ENCODE results near the gene ATOSA.

DNA sequence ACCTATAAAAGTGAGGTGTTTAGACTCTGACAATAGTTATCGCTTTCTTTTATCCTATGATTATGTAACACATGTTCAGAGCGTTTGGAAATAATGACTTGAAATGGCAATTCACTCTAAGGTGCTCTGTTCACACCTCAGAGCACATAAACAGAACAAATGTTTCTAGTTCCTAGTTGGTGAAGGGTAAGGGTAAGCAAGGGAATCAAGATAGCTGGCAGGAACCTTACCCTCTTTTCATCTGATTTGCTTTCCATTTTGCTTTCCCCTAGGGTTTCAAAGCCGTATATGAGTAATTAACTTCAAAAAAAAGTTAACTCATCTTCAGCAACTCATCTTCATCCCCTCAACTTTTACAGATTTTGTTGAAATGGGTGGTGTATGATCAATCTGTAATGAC is 2.3 kb upstream of the ATOSA start:
- TF ChIP-seq, protein P1, sequence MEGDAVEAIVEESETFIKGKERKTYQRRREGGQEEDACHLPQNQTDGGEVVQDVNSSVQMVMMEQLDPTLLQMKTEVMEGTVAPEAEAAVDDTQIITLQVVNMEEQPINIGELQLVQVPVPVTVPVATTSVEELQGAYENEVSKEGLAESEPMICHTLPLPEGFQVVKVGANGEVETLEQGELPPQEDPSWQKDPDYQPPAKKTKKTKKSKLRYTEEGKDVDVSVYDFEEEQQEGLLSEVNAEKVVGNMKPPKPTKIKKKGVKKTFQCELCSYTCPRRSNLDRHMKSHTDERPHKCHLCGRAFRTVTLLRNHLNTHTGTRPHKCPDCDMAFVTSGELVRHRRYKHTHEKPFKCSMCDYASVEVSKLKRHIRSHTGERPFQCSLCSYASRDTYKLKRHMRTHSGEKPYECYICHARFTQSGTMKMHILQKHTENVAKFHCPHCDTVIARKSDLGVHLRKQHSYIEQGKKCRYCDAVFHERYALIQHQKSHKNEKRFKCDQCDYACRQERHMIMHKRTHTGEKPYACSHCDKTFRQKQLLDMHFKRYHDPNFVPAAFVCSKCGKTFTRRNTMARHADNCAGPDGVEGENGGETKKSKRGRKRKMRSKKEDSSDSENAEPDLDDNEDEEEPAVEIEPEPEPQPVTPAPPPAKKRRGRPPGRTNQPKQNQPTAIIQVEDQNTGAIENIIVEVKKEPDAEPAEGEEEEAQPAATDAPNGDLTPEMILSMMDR (IDR thresholded peaks at IDR 0.05) = no peak
- TF ChIP-seq POLR2A (IDR thresholded peaks at IDR 0.05) = no peak

Data from ovary (tissue), 3 donors.